WTC11 (cell line): ENCODE data around the gene ATP6V1G3. TPM values are rescaled to one million over a fixed set of nuclear protein-coding genes. Genes with fewer than 3 reads are reported as not detected.

ENCODE experiments used
- ATAC-seq: fragments of 200-7000 bp; cut with Tn5 transposase; 2 replicates; pipeline ENCODE4 v1.10.0; 2021; ENCODE audit warnings: mild to moderate bottlenecking, moderate library complexity
- CTCF ChIA-PET: fragments of 300-600 bp; sonication (Branson Sonifier 250); formaldehyde crosslinking; loops from one replicate; lab custom pipeline; 2021; ENCODE audit warnings: antibody characterized with exemption; lab: Charles Lee
- POLR2A ChIA-PET: fragments of 350-600 bp; sonication (Branson Sonifier 250); formaldehyde crosslinking; loops from one replicate; lab custom pipeline; 2021; ENCODE audit warnings: antibody characterized with exemption; lab: Charles Lee
- DNase-seq: peaks from one replicate; pipeline ENCODE4 v3.0.0; 2021; ENCODE audit warnings: low spot score
- H3K27ac Mint-ChIP-seq: 2 replicates; pipeline ENCODE4 v1.8.0; 2021; ENCODE audit warnings: mixed read lengths
- H3K27me3 Mint-ChIP-seq: 2 replicates; pipeline ENCODE4 v1.8.0; 2021; ENCODE audit warnings: low read depth, mild to moderate bottlenecking, moderate library complexity, mixed read lengths
- H3K36me3 Mint-ChIP-seq: 2 replicates; pipeline ENCODE4 v1.8.0; 2021; ENCODE audit warnings: mixed read lengths
- H3K4me1 Mint-ChIP-seq: 2 replicates; pipeline ENCODE4 v1.8.0; 2022; ENCODE audit warnings: mixed read lengths
- H3K4me3 Mint-ChIP-seq: 2 replicates; pipeline ENCODE4 v1.8.0; 2021; ENCODE audit warnings: mild to moderate bottlenecking, moderate library complexity, mixed read lengths
- H3K9me3 Mint-ChIP-seq: 2 replicates; pipeline ENCODE4 v1.8.0; 2021; ENCODE audit warnings: mixed read lengths
- E2F1 ChIP-seq: sonication (generic); formaldehyde crosslinking; IDR thresholded peaks from 2 replicates; pipeline ENCODE4 v1.8.0; 2022; ENCODE audit warnings: mild to moderate bottlenecking, missing genetic modification reagents
- FOXP4 ChIP-seq: sonication (generic); formaldehyde crosslinking; IDR thresholded peaks from 2 replicates; pipeline ENCODE4 v1.8.0; 2022; ENCODE audit warnings: mild to moderate bottlenecking, missing genetic modification reagents
- HMGA2 ChIP-seq: fragments of 250-450 bp; sonication (Bioruptor Pico); IDR thresholded peaks from 2 replicates; pipeline ENCODE4 v1.4.0; 2021; ENCODE audit warnings: mild to moderate bottlenecking, moderate library complexity
- NR1H2 ChIP-seq: sonication (generic); formaldehyde crosslinking; IDR thresholded peaks from 2 replicates; pipeline ENCODE4 v1.9.0; 2021; ENCODE audit warnings: mild to moderate bottlenecking, moderate library complexity, missing genetic modification reagents
- TCF7 ChIP-seq: sonication (generic); formaldehyde crosslinking; IDR thresholded peaks from 2 replicates; pipeline ENCODE4 v1.8.0; 2022; ENCODE audit warnings: mild to moderate bottlenecking, low read depth, missing genetic modification reagents, moderate library complexity
- ZBTB21 ChIP-seq: sonication (generic); formaldehyde crosslinking; IDR thresholded peaks from 2 replicates; pipeline ENCODE4 v1.8.1; 2023; ENCODE audit warnings: mild to moderate bottlenecking, missing genetic modification reagents, borderline replicate concordance
- ZNF263 ChIP-seq: sonication (generic); formaldehyde crosslinking; IDR thresholded peaks from 2 replicates; pipeline ENCODE4 v1.8.1; 2022; ENCODE audit warnings: low read depth, mild to moderate bottlenecking, moderate library complexity, missing genetic modification reagents
- ZNF512 ChIP-seq: sonication (generic); formaldehyde crosslinking; IDR thresholded peaks from 2 replicates; pipeline ENCODE4 v1.8.1; 2022; ENCODE audit warnings: missing genetic modification reagents, borderline replicate concordance
- ZNF532 ChIP-seq: fragments of 250-450 bp; sonication (Bioruptor Pico); IDR thresholded peaks from 2 replicates; pipeline ENCODE4 v1.9.0; 2021; ENCODE audit warnings: mild to moderate bottlenecking, borderline replicate concordance
- total RNA-seq: library from RNA; stranded (reverse); gene quantifications from 3 replicates; pipeline ENCODE4 v1.2.3, GENCODE V29; 2021
- TF ChIP-seq, protein P1 (sequence below): sonication (generic); formaldehyde crosslinking; IDR thresholded peaks from 2 replicates; pipeline ENCODE4 v1.8.1; 2023; ENCODE audit warnings: mild to moderate bottlenecking, missing genetic modification reagents
- TF ChIP-seq, protein P2 (sequence below): sonication (generic); formaldehyde crosslinking; IDR thresholded peaks from 2 replicates; pipeline ENCODE4 v1.8.0; 2023; ENCODE audit warnings: missing genetic modification reagents
- TF ChIP-seq, protein P3 (sequence below): sonication (generic); formaldehyde crosslinking; IDR thresholded peaks from 2 replicates; pipeline ENCODE4 v1.8.0; 2022; ENCODE audit warnings: mild to moderate bottlenecking, missing genetic modification reagents
- TF ChIP-seq, protein P4 (sequence below): sonication (generic); formaldehyde crosslinking; IDR thresholded peaks from 2 replicates; pipeline ENCODE4 v1.8.0; 2023; ENCODE audit warnings: mild to moderate bottlenecking, missing genetic modification reagents

Gene ATP6V1G3
- total RNA-seq, 1 experiment from 2014 or later: not detected

- Mint-ChIP-seq H3K9me3 (peaks cover 6% of the 10 kb centered on the region), H3K4me3 (no peak overlapping the region), H3K27ac (no peak overlapping the region), H3K4me1 (no peaks in the 10 kb centered on the region), H3K27me3 (no peaks in the 10 kb centered on the region), H3K36me3 (no peaks in the 10 kb centered on the region)
- CTCF ChIA-PET: no interaction called here
- POLR2A ChIA-PET: no interaction called here
- TF ChIP-seq E2F1 (CRISPR knock-in tag): no peak
- DNase-seq: no peak
- no peak for ATAC-seq
Measured at GRCh38 chr1:198483006-198483405, 57.5 kb downstream of the ATP6V1G3 start.

DNA sequence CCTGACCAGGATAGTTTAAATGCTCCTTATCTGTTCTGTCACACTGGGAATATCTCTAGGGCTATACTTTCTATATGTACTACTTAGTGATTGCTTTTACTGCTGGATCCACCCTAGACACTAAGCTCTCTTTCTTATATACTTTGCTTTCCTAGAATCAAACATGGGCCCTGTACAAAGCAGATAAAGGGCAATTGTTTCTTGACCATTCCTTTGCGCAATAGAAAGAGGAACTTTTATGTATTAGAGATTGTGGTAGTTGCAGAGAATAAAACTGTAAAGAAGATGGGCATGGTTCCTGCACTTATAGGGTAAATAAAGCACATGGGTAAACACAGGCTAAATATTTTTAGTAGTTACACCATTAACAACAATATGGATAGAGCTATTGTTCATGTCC lies 58.8 kb downstream of the ATP6V1G3 start:
- H3K4me3 Mint-ChIP-seq: no peak overlapping the region
- DNase-seq (no peak), ATAC-seq (no peak)
- peaks cover 6% of the 10 kb centered on the region for H3K9me3 Mint-ChIP-seq
- H3K36me3 Mint-ChIP-seq: no peaks in the 10 kb centered on the region
- CTCF ChIA-PET: no interaction called here
- no peaks in the 10 kb centered on the region for H3K4me1 Mint-ChIP-seq
- H3K27me3 Mint-ChIP-seq: no peaks in the 10 kb centered on the region
- TF ChIP-seq, protein P1, sequence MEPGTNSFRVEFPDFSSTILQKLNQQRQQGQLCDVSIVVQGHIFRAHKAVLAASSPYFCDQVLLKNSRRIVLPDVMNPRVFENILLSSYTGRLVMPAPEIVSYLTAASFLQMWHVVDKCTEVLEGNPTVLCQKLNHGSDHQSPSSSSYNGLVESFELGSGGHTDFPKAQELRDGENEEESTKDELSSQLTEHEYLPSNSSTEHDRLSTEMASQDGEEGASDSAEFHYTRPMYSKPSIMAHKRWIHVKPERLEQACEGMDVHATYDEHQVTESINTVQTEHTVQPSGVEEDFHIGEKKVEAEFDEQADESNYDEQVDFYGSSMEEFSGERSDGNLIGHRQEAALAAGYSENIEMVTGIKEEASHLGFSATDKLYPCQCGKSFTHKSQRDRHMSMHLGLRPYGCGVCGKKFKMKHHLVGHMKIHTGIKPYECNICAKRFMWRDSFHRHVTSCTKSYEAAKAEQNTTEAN (CRISPR knock-in tag): no peak
- no peak for TF ChIP-seq TCF7 (CRISPR knock-in tag)
- TF ChIP-seq, protein P2, sequence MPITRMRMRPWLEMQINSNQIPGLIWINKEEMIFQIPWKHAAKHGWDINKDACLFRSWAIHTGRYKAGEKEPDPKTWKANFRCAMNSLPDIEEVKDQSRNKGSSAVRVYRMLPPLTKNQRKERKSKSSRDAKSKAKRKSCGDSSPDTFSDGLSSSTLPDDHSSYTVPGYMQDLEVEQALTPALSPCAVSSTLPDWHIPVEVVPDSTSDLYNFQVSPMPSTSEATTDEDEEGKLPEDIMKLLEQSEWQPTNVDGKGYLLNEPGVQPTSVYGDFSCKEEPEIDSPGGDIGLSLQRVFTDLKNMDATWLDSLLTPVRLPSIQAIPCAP (CRISPR knock-in tag): no peak
- TF ChIP-seq, protein P3, sequence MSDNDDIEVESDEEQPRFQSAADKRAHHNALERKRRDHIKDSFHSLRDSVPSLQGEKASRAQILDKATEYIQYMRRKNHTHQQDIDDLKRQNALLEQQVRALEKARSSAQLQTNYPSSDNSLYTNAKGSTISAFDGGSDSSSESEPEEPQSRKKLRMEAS (CRISPR knock-in tag): no peak
- no peak for TF ChIP-seq ZNF532 (CRISPR knock-in tag)
- TF ChIP-seq ZBTB21 (CRISPR knock-in tag): no peak
- TF ChIP-seq ZNF263 (CRISPR knock-in tag): no peak
- no peak for TF ChIP-seq FOXP4
- POLR2A ChIA-PET: no interaction called here
- H3K27ac Mint-ChIP-seq: no peak overlapping the region

GRCh38 chr1:198480876-198481275 lies 59.6 kb downstream of the ATP6V1G3 start:
- ChIA-PET POLR2A (no interaction called here), CTCF (no interaction called here)
- peaks cover 6% of the 10 kb centered on the region for H3K9me3 Mint-ChIP-seq
- ATAC-seq (no peak), DNase-seq (no peak)
- no peak overlapping the region for H3K4me3 Mint-ChIP-seq
- H3K27me3 Mint-ChIP-seq: no peaks in the 10 kb centered on the region
- no peaks in the 10 kb centered on the region for H3K36me3 Mint-ChIP-seq
- no peaks in the 10 kb centered on the region for H3K4me1 Mint-ChIP-seq
- no peak overlapping the region for H3K27ac Mint-ChIP-seq
- TF ChIP-seq ZNF512 (no peak), FOXP4 (no peak), NR1H2 (CRISPR knock-in tag) (no peak), HMGA2 (CRISPR knock-in tag) (no peak)
- TF ChIP-seq, protein P4, sequence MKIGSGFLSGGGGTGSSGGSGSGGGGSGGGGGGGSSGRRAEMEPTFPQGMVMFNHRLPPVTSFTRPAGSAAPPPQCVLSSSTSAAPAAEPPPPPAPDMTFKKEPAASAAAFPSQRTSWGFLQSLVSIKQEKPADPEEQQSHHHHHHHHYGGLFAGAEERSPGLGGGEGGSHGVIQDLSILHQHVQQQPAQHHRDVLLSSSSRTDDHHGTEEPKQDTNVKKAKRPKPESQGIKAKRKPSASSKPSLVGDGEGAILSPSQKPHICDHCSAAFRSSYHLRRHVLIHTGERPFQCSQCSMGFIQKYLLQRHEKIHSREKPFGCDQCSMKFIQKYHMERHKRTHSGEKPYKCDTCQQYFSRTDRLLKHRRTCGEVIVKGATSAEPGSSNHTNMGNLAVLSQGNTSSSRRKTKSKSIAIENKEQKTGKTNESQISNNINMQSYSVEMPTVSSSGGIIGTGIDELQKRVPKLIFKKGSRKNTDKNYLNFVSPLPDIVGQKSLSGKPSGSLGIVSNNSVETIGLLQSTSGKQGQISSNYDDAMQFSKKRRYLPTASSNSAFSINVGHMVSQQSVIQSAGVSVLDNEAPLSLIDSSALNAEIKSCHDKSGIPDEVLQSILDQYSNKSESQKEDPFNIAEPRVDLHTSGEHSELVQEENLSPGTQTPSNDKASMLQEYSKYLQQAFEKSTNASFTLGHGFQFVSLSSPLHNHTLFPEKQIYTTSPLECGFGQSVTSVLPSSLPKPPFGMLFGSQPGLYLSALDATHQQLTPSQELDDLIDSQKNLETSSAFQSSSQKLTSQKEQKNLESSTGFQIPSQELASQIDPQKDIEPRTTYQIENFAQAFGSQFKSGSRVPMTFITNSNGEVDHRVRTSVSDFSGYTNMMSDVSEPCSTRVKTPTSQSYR: no peak
